ENCODE data around the gene CREB5. TPM values are rescaled to one million over a fixed set of nuclear protein-coding genes. Genes with fewer than 3 reads are reported as not detected.

CREB5 gene
- total and polyA plus RNA-seq, 2 of the 13 experiments (the other 11 are each of a cell fraction or from before 2014, with no cell fraction given): 0.38 to 0.71 TPM

- H3K4me1 ChIP-seq (ENCODE audit: insufficient read depth, low read length): no peaks in the 10 kb centered on the region
- H3K36me3 ChIP-seq (replicated peaks in 1 of 2; ENCODE audit: control insufficient read depth in 1 of 2, insufficient read depth in 2 of 2, low read length in 2 of 2): no peaks in the 10 kb centered on the region
- BruUV-seq (replicated peaks): no TSS peak
- no peak for ATAC-seq
- H2AFZ ChIP-seq (ENCODE audit: low read length): no peak overlapping the region
- DNase-seq (ENCODE audit: low spot score): no peak
- no peaks in the 10 kb centered on the region for H4K20me1 ChIP-seq (ENCODE audit: insufficient read depth, low read length)
- in situ Hi-C loops (cut with HindIII; ENCODE audit: extremely low pct_ligation_motif_present, low pct_unique_long_range_greater_than_20kb): loop anchor here (5.0 to 10.0 kb wide), 2 partner anchors 237 to 325 kb away; no protein-coding TSS in a partner anchor
- no peak overlapping the region for H3K27ac ChIP-seq (ENCODE audit: extremely low read length, insufficient read depth, low read length)
- no peaks in the 10 kb centered on the region for H3K9me3 ChIP-seq (ENCODE audit: low read length)
- ChIA-PET CTCF (ENCODE audit: low intra/inter-chr PET ratio, low total read pairs) (no interaction called here), POLR2A (no interaction called here)
- TF ChIP-seq MTERF4 (CRISPR knock-in tag; IDR thresholded peaks at IDR 0.05) (no peak), IRX3 (CRISPR knock-in tag; IDR thresholded peaks at IDR 0.05; ENCODE audit: borderline replicate concordance, low read depth) (no peak), ZNF451 (CRISPR knock-in tag; IDR thresholded peaks at IDR 0.05) (no peak), RXRB (CRISPR knock-in tag; IDR thresholded peaks at IDR 0.05; ENCODE audit: borderline replicate concordance) (no peak), E2F2 (CRISPR knock-in tag; IDR thresholded peaks at IDR 0.05; ENCODE audit: borderline replicate concordance) (no peak), CENPBD1 (CRISPR knock-in tag; IDR thresholded peaks at IDR 0.05; ENCODE audit: borderline replicate concordance, low read depth) (no peak), THYN1 (CRISPR knock-in tag; IDR thresholded peaks at IDR 0.05; ENCODE audit: borderline replicate concordance, low read depth) (no peak), SOX6 (IDR thresholded peaks at IDR 0.05) (no peak), SOX6 (CRISPR knock-in tag; IDR thresholded peaks at IDR 0.05) (no peak), HMGXB3 (CRISPR knock-in tag; IDR thresholded peaks at IDR 0.05; ENCODE audit: borderline replicate concordance) (no peak)
- H3K9ac ChIP-seq (ENCODE audit: insufficient read depth, low read depth, low read length): no peak overlapping the region
- H3K27me3 ChIP-seq (ENCODE audit: control insufficient read depth in 1 of 2, insufficient read depth in 2 of 2, low read length in 2 of 2): no peaks in the 10 kb centered on the region
- FAIRE-seq: no peak
- H3K79me2 ChIP-seq (ENCODE audit: insufficient read depth, low read length): no peaks in the 10 kb centered on the region
- no peak overlapping the region for H3K4me2 ChIP-seq (ENCODE audit: low read depth, low read length)
- WGBS (ENCODE audit: low lambda C conversion rate): 33% methylated on average over 3 of the region's 4 CpGs
- intact Hi-C loops (cut with micrococcal nuclease; ENCODE audit: unreplicated experiment): no loop called here
- H3K4me3 ChIP-seq (replicated peaks in 1 of 3; ENCODE audit: insufficient read depth in 1 of 3, low read depth in 2 of 3, low read length in 3 of 3): no peak overlapping the region
Observed at GRCh38 chr7:28629216-28629842, 217.0 kb downstream of the CREB5 start.
